Keratinocyte (primary cell): ENCODE data around the gene RAB27B.

Experiments used
- CTCF ChIP-seq, 3 experiments: IDR thresholded peaks in 1 of 3; conservative IDR thresholded peaks in 1 of 3; optimal IDR thresholded peaks in 1 of 3; 2 replicates in 2 of 3; 3 replicates in 1 of 3; pipeline versions ENCODE3 to v1.5.1; 2011; ENCODE audit warnings: low read length in 3 of 3, mild to moderate bottlenecking in 3 of 3, moderate library complexity in 2 of 3, control low read depth in 1 of 3, inconsistent platforms in 1 of 3; ENCODE audit not compliant: insufficient read depth in 2 of 3; ENCODE audit errors: extremely low read depth in 1 of 3
- EZH2 ChIP-seq: IDR thresholded peaks from one replicate; pipeline ENCODE4 v1.6.1; 2012; ENCODE audit warnings: inconsistent platforms, mild to moderate bottlenecking, low read length, moderate library complexity

GRCh38 chr18:54939361-54939917, 111.2 kb downstream of the RAB27B start:
- TF ChIP-seq CTCF (optimal IDR thresholded peaks at IDR 0.05 in 1 of 3, IDR thresholded peaks at IDR 0.05 in 1 of 3, conservative IDR thresholded peaks at IDR 0.05 in 1 of 3; ENCODE audit: extremely low read depth in 1 of 3, insufficient read depth in 2 of 3, low read length in 3 of 3) (no peak), EZH2 (no peak)
